Astrocyte of the hippocampus (primary cell): ENCODE measurements around the gene EP300.
"Not testable (repeated sequence)": the region's sequence is repeated elsewhere in the genome, so short reads cannot be mapped to it uniquely, and the experiment has no call there.

Experiments
- DNase-seq: peaks from one replicate; pipeline ENCODE4 v3.0.0; 2011; ENCODE audit warnings: low read depth, low spot score

Gene EP300

DNA sequence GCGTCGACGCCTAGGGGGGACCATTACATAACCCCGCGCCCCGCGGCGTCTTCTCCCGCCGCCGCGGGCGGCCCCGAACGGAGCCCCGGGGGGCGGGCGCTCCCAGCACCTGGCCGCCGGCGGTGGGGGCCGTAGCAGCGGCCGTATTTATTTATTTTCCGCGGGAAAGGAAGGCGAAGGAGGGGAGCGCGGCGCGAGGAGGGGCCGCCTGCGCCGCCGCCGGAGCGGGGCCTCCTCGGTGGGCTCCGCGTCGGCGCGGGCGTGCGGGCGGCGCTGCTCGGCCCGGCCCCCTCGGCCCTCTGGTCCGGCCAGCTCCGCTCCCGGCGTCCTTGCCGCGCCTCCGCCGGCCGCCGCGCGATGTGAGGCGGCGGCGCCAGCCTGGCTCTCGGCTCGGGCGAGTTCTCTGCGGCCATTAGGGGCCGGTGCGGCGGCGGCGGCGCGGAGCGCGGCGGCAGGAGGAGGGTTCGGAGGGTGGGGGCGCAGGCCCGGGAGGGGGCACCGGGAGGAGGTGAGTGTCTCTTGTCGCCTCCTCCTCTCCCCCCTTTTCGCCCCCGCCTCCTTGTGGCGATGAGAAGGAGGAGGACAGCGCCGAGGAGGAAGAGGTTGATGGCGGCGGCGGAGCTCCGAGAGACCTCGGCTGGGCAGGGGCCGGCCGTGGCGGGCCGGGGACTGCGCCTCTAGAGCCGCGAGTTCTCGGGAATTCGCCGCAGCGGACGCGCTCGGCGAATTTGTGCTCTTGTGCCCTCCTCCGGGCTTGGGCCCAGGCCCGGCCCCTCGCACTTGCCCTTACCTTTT, at the start of gene EP300:
EP300 (plus strand) TSS at position 570 of the 795 bp plus-strand sequence. CDS start 413 bp downstream, outside the sequence.
- DNase-seq, result peak; percentile 86

DNA sequence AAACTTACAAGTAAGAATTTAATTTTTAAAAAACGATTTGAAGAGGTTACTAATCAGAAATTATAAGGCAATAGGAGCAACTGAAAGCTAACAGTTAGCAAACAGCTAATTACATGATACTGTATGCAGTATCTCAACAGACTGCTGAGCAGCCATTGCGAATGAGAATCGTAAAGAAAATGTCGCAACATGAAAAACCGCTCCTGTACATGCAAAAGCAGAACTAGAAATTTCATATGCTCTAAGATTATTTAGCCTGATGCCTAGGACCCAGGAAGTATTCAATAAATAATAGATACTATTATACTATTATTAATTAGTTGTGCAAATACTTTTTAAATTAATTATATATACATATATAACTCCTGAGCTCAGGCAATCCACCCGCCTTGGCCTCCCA, 48.7 kb upstream of the EP300 start:
- DNase-seq, result no peak

GRCh38 chr22:41045575-41045974, 46.8 kb upstream of the EP300 start:
- DNase-seq, result not testable (repeated sequence)

GRCh38 chr22:41047801-41048211, 44.6 kb upstream of the EP300 start:
- no peak for DNase-seq

- DNase-seq, result not testable (repeated sequence)
Measured at GRCh38 chr22:41048345-41048744, 44.0 kb upstream of the EP300 start.

DNA sequence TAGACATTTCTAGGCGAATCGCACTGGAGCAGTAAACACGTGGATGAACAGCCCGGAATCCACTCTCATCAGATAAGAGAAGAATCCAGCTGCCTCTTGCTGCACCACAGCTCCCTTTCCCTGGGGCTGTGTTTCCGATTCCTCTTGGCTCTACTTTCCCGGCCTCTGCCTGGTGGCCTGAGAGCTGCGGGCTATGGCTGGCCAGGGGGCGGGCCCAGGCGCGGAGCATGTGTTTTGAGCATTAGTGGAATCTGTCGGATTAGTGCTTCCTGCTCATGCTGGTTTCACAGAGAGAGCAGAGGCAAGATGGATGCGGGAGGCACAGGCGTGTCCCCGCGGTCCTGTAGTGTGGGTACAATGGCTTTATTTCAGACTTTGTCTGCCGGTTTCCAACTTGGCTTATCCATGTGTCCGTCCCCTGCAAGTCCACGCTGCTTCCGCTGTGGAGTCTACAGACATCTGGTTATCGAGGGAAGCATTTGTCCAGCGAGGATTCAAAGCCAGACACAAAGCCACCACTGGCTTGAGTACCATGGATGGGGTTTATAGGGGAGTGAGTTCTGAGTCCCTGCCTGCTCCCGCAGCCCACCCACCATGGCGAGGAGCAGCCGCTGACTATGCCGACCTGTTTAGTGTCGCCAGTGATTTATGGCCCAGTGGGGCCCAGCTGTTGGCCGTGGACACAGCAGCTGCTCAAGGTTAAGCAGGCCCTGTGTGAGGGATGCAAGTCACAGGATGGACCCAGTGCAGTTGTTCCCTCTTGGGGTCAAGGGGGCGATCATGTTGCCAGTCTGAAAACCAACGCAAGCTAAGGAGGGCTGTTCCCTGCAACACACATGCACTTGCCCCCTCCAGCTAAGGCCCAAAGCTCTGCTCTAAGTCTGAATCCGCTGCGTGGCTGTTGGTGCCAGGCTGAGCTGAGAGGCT, 43.3 kb upstream of the EP300 start:
- peak; percentile 80 for DNase-seq

DNA sequence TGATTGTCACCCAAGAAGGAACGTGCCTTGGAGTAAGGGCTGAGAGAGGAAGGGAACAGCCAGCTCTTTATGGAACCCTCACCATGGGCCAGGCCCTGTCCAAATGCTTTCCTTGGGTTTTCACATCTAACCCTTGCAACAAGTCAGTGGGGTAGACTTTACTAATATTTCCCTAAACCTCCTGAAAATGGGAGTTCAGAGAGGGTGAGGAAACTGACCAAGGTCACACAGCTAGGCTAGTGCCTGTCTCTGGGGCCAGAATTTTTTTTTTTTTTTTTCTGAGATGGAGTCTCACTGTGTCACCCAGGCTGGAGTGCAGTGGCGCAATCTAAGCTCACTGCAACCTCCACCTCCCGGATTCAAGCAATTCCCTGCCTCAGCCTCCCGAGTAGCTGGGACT, 42.6 kb upstream of the EP300 start:
- DNase-seq, result not testable (repeated sequence)

GRCh38 chr22:41050883-41051282, 41.5 kb upstream of the EP300 start:
- no peak for DNase-seq

DNA sequence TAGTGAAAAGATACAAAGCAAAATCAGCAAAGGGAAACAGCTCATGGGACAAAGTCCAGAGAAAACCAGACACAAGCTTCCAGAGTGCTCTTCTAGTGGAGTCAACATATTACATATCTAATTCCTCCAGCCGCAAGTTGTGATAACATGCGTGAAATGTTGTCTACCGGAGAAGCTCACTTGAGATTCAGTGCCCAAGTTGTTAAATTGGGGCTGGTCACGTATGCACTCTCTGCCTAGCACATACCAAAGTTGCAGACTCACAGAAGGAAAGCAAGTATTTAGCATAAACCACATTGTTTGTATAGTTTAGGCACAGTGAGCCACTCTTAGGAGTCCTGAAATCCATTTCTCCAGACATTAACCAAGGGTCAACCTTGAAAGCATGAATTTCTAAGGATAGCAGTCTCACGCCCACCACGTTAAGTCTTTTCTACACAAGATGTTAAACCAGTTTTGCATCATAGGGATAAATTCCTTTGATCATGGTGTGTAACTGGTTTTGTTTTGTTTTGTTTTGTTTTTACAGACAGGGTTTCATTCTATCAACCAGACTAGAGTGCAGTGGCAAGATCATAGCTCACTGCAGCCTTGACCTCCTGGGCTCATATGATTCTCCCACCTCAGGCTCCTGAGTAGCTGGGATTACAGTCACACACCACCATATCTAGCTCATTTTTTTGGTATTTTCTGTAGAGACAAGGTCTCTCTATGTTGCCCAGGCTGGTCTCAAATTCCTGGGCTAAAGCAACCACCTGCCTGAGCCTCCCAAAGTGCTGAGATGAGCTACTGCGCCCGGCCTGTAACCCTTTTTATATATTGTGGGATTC, 39.5 kb upstream of the EP300 start:
- peak; percentile 71 for DNase-seq

GRCh38 chr22:41057076-41057475, 35.3 kb upstream of the EP300 start:
- DNase-seq, result no peak

- DNase-seq, result no peak
Measured at GRCh38 chr22:41062146-41062545, 30.2 kb upstream of the EP300 start.

DNA sequence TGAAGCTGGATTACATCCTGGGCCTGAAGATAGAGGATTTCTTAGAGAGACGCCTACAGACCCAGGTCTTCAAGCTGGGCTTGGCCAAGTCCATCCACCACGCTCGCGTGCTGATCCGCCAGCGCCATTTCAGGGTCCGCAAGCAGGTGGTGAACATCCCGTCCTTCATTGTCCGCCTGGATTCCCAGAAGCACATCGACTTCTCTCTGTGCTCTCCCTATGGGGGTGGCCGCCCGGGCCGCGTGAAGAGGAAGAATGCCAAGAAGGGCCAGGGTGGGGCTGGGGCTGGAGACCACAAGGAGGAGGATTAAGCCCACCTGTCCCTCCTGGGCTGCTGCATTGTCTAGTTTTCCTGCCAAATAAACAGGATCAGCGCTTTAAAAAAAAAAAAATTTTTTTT, 28.1 kb upstream of the EP300 start:
- not testable (repeated sequence) for DNase-seq

GRCh38 chr22:41066341-41066740, 26.1 kb upstream of the EP300 start:
- not testable (repeated sequence) for DNase-seq

GRCh38 chr22:41067968-41068367, 24.4 kb upstream of the EP300 start:
- not testable (repeated sequence) for DNase-seq

- no peak for DNase-seq
Measured at GRCh38 chr22:41070665-41071331, 21.6 kb upstream of the EP300 start.

- DNase-seq, result no peak
Measured at GRCh38 chr22:41074061-41074460, 18.3 kb upstream of the EP300 start.

- no peak for DNase-seq
Measured at GRCh38 chr22:41074466-41074865, 17.9 kb upstream of the EP300 start.

DNA sequence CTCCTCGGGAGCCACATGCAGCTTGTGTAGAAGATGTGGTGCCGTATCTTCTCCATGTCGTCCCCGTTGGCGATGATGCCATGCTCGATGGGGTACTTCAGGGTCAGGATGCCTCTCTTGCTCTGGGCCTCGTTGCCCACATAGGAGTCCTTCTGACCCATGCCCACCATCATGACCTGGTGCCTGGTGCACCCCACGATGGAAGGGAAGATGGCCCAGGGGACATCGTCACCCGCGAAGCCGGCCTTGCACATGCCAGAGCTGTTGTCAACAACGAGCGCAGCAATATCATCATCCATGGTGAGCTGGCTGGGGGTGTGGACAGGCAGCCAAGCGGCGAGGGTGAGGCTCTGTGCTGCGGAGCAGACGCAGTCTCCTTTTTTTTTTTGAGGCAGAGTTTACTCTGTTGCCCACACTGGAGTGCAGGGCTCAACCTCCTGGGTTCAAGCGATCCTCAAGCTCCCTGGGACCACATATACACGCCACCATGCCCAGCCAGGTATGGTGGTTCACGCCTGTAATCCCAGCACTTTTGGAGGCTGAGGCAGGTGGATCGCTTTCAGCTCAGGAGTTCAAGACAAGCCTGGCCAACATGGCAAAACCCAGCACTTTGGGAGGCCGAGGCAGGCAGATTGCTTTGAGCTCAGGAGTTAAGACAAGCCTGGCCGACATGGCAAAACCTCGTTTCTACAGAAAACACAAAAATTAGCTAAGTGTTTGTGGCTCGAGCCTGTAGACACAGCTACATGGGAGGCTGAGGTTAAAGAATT, 17.3 kb upstream of the EP300 start:
- DNase-seq, result no peak

DNA sequence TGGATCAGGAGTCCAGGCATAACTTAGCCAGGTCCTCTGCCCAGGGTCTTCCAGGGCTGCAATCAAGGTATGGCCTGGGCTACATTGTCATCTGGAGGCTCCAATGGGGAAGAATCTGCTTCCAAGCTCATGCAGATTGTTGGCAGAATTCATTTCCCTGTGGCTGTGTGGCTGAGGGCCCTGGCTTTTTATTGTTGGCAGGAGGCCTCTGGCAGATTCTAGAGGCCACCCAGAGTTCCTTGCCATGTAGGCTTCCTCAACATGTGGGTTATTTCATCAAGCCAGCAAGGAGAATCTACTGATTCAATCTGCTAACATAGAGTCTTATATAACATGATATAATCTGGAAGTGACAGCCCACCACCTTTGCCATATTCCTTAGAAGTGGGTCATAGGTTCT, 16.4 kb upstream of the EP300 start:
- no peak for DNase-seq

- DNase-seq, result no peak
Measured at GRCh38 chr22:41076857-41077256, 15.5 kb upstream of the EP300 start.
